HG03108 (cell line): ENCODE measurements around the gene EPHB6.

Source experiments
- ATAC-seq: cut with Tn5 transposase; IDR thresholded peaks from one replicate; pipeline ENCODE4 v1.9.1; 2021; ENCODE audit warnings: moderate library complexity; ENCODE audit not compliant: unreplicated experiment

EPHB6 gene, protein sequence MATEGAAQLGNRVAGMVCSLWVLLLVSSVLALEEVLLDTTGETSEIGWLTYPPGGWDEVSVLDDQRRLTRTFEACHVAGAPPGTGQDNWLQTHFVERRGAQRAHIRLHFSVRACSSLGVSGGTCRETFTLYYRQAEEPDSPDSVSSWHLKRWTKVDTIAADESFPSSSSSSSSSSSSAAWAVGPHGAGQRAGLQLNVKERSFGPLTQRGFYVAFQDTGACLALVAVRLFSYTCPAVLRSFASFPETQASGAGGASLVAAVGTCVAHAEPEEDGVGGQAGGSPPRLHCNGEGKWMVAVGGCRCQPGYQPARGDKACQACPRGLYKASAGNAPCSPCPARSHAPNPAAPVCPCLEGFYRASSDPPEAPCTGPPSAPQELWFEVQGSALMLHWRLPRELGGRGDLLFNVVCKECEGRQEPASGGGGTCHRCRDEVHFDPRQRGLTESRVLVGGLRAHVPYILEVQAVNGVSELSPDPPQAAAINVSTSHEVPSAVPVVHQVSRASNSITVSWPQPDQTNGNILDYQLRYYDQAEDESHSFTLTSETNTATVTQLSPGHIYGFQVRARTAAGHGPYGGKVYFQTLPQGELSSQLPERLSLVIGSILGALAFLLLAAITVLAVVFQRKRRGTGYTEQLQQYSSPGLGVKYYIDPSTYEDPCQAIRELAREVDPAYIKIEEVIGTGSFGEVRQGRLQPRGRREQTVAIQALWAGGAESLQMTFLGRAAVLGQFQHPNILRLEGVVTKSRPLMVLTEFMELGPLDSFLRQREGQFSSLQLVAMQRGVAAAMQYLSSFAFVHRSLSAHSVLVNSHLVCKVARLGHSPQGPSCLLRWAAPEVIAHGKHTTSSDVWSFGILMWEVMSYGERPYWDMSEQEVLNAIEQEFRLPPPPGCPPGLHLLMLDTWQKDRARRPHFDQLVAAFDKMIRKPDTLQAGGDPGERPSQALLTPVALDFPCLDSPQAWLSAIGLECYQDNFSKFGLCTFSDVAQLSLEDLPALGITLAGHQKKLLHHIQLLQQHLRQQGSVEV

GRCh38 chr7:142854372-142855113 is at the start of gene EPHB6:
Gene EPHB6 (plus strand): TSS chr7:142855076. CDS start chr7:142863228, 8,152 bp downstream.
- peak; percentile 63 for ATAC-seq

GRCh38 chr7:142805350-142806021 is 49.4 kb upstream of the EPHB6 start:
- no peak for ATAC-seq

GRCh38 chr7:142806022-142806356 is 48.9 kb upstream of the EPHB6 start:
- ATAC-seq: no peak

- no peak for ATAC-seq
These were observed 47.9 kb upstream of the EPHB6 start for GRCh38 chr7:142806957-142807356.

GRCh38 chr7:142807855-142808460 is 46.9 kb upstream of the EPHB6 start:
- peak; percentile 21 for ATAC-seq

DNA sequence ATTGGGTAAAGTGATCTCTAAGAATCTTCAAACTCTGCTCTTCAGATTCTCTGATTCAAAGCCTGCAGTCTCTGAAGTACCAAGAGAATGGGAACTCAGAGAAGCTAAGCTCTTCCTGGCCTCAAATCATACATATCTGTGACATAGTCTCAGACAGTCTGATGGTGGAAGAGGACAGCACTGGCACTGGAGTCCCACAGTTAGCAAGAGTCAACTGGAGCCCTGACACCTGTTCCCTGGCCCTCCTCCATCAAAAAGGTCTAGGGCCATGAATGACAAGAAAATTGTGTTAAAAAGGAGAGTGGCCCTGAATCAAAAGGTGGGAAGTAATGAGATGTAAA is 46.4 kb upstream of the EPHB6 start:
- peak; percentile 14 for ATAC-seq

- peak; percentile 79 for ATAC-seq
These were observed 45.9 kb upstream of the EPHB6 start for GRCh38 chr7:142808802-142809583.

DNA sequence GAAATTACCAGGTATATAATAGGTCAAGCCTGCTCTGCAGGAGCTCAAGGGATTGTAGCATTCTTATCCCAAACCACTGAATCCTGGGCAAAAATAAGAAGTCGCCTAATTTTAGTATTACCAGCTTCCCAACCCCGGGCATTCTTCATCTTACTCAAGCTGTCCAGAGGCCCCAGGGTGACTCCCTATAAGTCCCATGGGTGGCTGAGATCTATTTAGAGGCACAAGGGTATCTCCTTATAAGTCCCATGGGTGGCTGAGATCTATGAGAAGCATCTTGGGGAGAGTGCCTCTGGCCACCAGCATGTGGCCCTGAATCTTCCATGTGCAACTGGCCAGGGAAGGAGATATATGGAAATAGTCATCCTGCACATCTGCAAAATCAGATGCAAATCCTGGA is 45.2 kb upstream of the EPHB6 start:
- ATAC-seq: no peak

DNA sequence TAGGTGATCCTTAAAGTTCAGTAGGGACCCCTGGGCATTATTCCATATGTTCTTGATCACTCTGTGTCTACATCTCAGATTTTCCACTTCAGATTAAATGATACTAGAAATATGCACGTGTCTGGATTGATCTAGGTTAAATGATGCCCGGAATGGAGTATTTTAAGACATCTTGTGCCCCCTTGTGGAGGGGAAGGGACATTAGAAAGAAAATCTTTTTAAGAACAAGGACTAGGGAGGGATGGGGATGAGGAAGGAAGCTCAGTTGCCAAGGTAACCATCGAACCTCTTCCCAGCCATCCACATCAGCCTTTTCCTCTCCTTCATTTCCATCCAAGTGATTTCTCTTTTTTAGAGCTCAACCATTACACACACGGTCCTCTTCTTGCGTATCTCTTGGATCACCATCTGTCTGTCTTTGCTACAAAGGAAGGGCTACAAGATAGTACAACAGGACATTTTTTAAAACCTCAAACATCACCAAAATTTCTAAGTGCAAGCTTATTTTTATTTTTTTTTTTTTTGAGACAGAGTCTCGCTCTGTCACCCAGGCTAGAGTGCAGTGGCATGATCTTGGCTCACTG is 43.6 kb upstream of the EPHB6 start:
- no peak for ATAC-seq

- ATAC-seq: no peak
These were observed 42.2 kb upstream of the EPHB6 start for GRCh38 chr7:142812437-142813215.

GRCh38 chr7:142813226-142813625 is 41.6 kb upstream of the EPHB6 start:
- no peak for ATAC-seq

DNA sequence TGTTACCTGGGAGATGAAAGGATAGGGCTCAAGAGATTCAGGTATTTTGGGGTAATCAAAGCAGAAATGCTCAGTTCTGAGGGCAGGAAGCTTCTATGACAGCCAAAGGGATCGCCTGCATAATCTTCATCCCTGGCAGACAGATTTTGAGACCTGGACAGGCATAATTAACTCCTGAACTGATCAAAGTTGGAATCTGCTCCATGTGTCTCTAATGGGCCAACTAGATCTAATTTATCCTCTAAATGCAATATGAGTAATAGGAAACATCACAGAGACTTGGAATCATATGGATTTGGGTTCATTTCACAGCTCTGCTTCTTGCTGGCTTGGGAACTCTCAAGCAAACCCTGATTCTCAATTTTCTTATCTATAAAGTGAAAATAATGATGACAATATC is 41.2 kb upstream of the EPHB6 start:
- ATAC-seq: no peak

DNA sequence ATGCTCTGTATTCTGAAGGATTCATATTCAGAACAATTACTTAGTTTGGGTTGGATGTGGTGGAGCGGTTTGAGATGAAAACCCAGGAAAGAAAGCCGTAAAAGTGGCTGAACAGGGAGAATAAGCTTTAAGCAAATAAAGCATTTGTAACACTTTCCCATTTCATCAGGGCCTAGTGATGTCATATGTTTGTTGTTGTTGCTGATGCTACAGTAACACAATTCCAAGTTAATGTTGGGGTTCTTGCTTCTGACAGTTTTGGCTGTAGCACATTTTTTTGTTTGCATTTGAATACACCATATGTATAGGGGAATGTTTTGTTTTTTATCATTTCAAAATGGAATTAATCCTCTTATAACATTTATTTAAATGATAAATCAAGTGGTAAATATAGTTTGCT is 40.4 kb upstream of the EPHB6 start:
- no peak for ATAC-seq

GRCh38 chr7:142815134-142815533 is 39.7 kb upstream of the EPHB6 start:
- no peak for ATAC-seq

DNA sequence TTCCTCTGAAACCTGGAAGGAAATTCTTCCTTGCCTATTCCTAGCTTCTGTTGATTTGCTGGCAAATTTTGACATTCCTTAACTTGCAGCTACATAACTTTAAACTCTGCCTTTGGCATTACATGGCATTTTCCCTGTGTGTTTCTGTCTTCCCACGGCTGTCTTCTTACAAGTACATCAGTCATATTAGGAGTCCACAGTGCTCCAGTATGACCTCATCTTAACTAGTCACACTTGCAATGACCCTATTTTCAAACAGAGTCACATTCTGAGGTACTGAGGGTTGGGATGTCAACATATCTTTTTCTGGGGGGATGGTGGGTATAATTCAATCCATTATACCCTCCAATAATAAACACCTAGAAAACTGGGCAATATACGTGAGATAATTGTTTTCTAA is 37.4 kb upstream of the EPHB6 start:
- no peak for ATAC-seq

GRCh38 chr7:142819530-142819929 is 35.3 kb upstream of the EPHB6 start:
- ATAC-seq: no peak

GRCh38 chr7:142822714-142823113 is 32.2 kb upstream of the EPHB6 start:
- no peak for ATAC-seq

- ATAC-seq: no peak
These were observed 26.9 kb upstream of the EPHB6 start for GRCh38 chr7:142827951-142828500.
